Measurements from ENCODE around the gene TRIP4. TPM values are rescaled to one million over a fixed set of nuclear protein-coding genes. Genes with fewer than 3 reads are reported as not detected.
A peak's percentile ranks its signal among the peaks of the same experiment; 100 is the strongest.

The TRIP4 gene
- total and polyA plus RNA-seq, 2 of the 8 experiments (the other 6 are each of a cell fraction or from before 2014, with no cell fraction given): 6.2 to 18.9 TPM

GRCh38 chr15:64355348-64355943 is 32.2 kb upstream of the TRIP4 start (continued):
- no peak for TF ChIP-seq CEBPB (IDR thresholded peaks at IDR 0.05; ENCODE audit: low read depth, low read length)
- TF ChIP-seq KDM4A (IDR thresholded peaks at IDR 0.05; ENCODE audit: low read depth, low read length, severe bottlenecking): peak; percentile 28
- no peak for TF ChIP-seq PHF8 (conservative IDR thresholded peaks at IDR 0.05; ENCODE audit: low read depth, low read length)
- no peak for TF ChIP-seq SUZ12 (IDR thresholded peaks at IDR 0.05; ENCODE audit: low read length)
- TF ChIP-seq GABPA (IDR thresholded peaks at IDR 0.05; ENCODE audit: borderline replicate concordance, insufficient read depth, low read length): no peak
